HEK293T (cell line): ENCODE measurements around the gene TMEM184C.

Experiments
- CTBP1 ChIP-seq: fragments of 450-650 bp; IDR thresholded peaks from 2 replicates; pipeline ENCODE4 v1.6.1; 2016; ENCODE audit warnings: borderline replicate concordance
- FOXK2 ChIP-seq: fragments of 450-650 bp; IDR thresholded peaks from 2 replicates; pipeline ENCODE4 v1.6.1; 2016; ENCODE audit warnings: mild to moderate bottlenecking
- FOXM1 ChIP-seq: fragments of 450-650 bp; IDR thresholded peaks from 2 replicates; pipeline ENCODE4 v1.6.1; 2017; ENCODE audit warnings: mild to moderate bottlenecking, borderline replicate concordance
- LEF1 ChIP-seq: fragments of 450-650 bp; IDR thresholded peaks from 2 replicates; pipeline ENCODE4 v1.6.1; 2017; ENCODE audit warnings: mild to moderate bottlenecking, borderline replicate concordance
- SP1 ChIP-seq: fragments of 450-650 bp; IDR thresholded peaks from 2 replicates; pipeline ENCODE4 v1.6.1; 2017
- SUZ12 ChIP-seq: fragments of 450-650 bp; IDR thresholded peaks from 2 replicates; pipeline ENCODE4 v1.6.1; 2016; ENCODE audit warnings: mild to moderate bottlenecking
- ZNF384 ChIP-seq: fragments of 450-650 bp; IDR thresholded peaks from 2 replicates; pipeline ENCODE4 v1.6.1; 2016

DNA sequence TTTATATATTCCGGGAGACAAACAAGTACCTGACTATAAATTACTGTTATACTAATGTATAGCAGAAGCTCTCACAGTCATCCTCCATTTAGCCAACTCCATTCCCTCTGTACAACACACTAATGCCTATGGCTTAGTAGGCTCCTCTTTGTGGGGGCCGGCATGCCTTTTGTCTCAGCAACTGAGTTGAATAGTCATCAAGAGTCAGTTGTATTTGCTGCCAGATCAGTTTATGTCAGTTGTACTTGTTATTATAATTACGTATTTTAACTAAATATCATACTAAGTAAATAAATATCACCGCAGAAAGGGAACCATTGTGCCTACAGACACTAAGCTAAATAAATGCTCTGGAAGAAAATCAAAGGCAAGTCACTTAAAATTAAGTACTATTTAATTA, 56.9 kb downstream of the TMEM184C start:
- TF ChIP-seq FOXK2 (no peak), SUZ12 (no peak), SP1 (no peak), CTBP1 (no peak), FOXM1 (no peak), LEF1 (no peak), ZNF384 (no peak)
